Panc1 (cell line): ENCODE data around the gene GNRHR. TPM values are rescaled to one million over a fixed set of nuclear protein-coding genes. Genes with fewer than 3 reads are reported as not detected.

ENCODE experiments used
- ATAC-seq: fragments of 200-7000 bp; cut with Tn5 transposase; 2 replicates; pipeline ENCODE4 v1.9.1; 2020; ENCODE audit warnings: mild to moderate bottlenecking, moderate library complexity
- Bru-seq: library from RNA; stranded (reverse); fragments of 400-500 nt; gene quantifications from one replicate; lab custom pipeline; 2021; lab: Mats Ljungman, UMichigan
- BruChase-seq, 2 experiments: library from RNA; stranded (reverse); fragments of 400-500 nt; gene quantifications; one replicate each; lab custom pipeline; 2021; lab: Mats Ljungman, UMichigan
- BruUV-seq: library from RNA; stranded (reverse); fragments of 400-500 nt; replicated peaks from 2 replicates; lab custom pipeline; 2021; lab: Mats Ljungman, UMichigan
- CTCF ChIA-PET: fragments of 300-600 bp; sonication (Branson Sonifier 250); formaldehyde crosslinking; loops from one replicate; lab custom pipeline; 2022; ENCODE audit warnings: antibody characterized with exemption; lab: Charles Lee
- POLR2A ChIA-PET: fragments of 300-600 bp; sonication (Branson Sonifier 250); formaldehyde crosslinking; loops from one replicate; lab custom pipeline; 2022; ENCODE audit warnings: antibody characterized with exemption; lab: Charles Lee
- DNase-seq: peaks from one replicate; pipeline ENCODE4 v3.0.0-alpha.2; 2010; ENCODE audit warnings: low read depth, low spot score
- H3K27ac ChIP-seq: 2 replicates; pipeline ENCODE4 v1.5.1; 2011; ENCODE audit warnings: mild to moderate bottlenecking, low read length, inconsistent platforms
- H3K27me3 ChIP-seq: fragments of 200-500 bp; sonication (Bioruptor generic); 2 replicates; pipeline ENCODE4 v1.6.0; 2014; ENCODE audit warnings: low read length, inconsistent platforms; ENCODE audit not compliant: control insufficient read depth, insufficient read depth
- H3K36me3 ChIP-seq: fragments of 200-500 bp; sonication (Bioruptor generic); 2 replicates; pipeline ENCODE4 v1.5.1; 2014; ENCODE audit warnings: inconsistent platforms, mild to moderate bottlenecking, low read length, moderate library complexity; ENCODE audit not compliant: control insufficient read depth, insufficient read depth
- H3K4me1 ChIP-seq: 2 replicates; pipeline ENCODE4 v1.5.1; 2011; ENCODE audit warnings: inconsistent platforms, mild to moderate bottlenecking, low read length, moderate library complexity; ENCODE audit not compliant: control insufficient read depth, insufficient read depth
- H3K4me3 ChIP-seq, 2 experiments: 2 replicates each; pipeline ENCODE4 v1.5.1; 2011 to 2012; ENCODE audit warnings: low read depth in 2 of 2, low read length in 2 of 2, mild to moderate bottlenecking in 2 of 2, inconsistent platforms in 1 of 2, moderate library complexity in 1 of 2
- H3K9me3 ChIP-seq: fragments of 200-500 bp; sonication (Bioruptor generic); 2 replicates; pipeline ENCODE4 v1.5.1; 2014; ENCODE audit warnings: low read depth, mild to moderate bottlenecking, inconsistent platforms, low read length, moderate library complexity; ENCODE audit not compliant: control insufficient read depth, insufficient read depth
- POLR2AphosphoS5 ChIP-seq: IDR thresholded peaks from 2 replicates; pipeline ENCODE4 v1.6.1; 2012; ENCODE audit warnings: mild to moderate bottlenecking, low read depth, low read length, moderate library complexity
- SIN3A ChIP-seq: IDR thresholded peaks from 2 replicates; pipeline ENCODE4 v1.6.1; 2012; ENCODE audit warnings: low read depth, mild to moderate bottlenecking, low read length, moderate library complexity, borderline replicate concordance; ENCODE audit not compliant: insufficient read depth
- TCF7L2 ChIP-seq: IDR thresholded peaks from 2 replicates; pipeline ENCODE4 v1.6.1; 2011; ENCODE audit warnings: mild to moderate bottlenecking, low read depth, low read length, inconsistent platforms
- in situ Hi-C: cut with HindIII; loops from 2 replicates; pipeline ENCODE4 v1.10.0; 2016; ENCODE audit warnings: low sequenced_read_pairs, low pct_unique_long_range_greater_than_20kb
- intact Hi-C: fragments of 100-400 bp; cut with micrococcal nuclease; formaldehyde crosslinking; loops from one replicate; pipeline ENCODE4 v1.10.0; 2022; ENCODE audit not compliant: unreplicated experiment
- long read RNA-seq: library from polyadenylated mRNA; unstranded; transcript quantifications from one replicate; pipeline ENCODE4 v2.0.0, GENCODE V29; 2021; ENCODE audit not compliant: unreplicated experiment
- polyA plus RNA-seq: library from polyadenylated mRNA; unstranded; fragments of >200 nt; gene quantifications from one replicate; pipeline ENCODE4 v1.2.1, GENCODE V29; 2012; ENCODE audit warnings: missing spikeins; ENCODE audit not compliant: insufficient read length
- total RNA-seq: library from RNA; stranded (reverse); gene quantifications from one replicate; pipeline ENCODE4 v1.2.1, GENCODE V29; 2021; ENCODE audit not compliant: unreplicated experiment
- TF ChIP-seq, protein P1 (sequence below): fragments of 450-650 bp; IDR thresholded peaks from 2 replicates; pipeline ENCODE4 v1.5.1; 2017; ENCODE audit warnings: mild to moderate bottlenecking
- TF ChIP-seq, protein P2 (sequence below), 2 experiments: IDR thresholded peaks; 2 replicates each; pipeline ENCODE4 v1.6.1; 2011 to 2012; ENCODE audit warnings: low read depth in 2 of 2, control low read depth in 1 of 2, low read length in 1 of 2, mild to moderate bottlenecking in 1 of 2, moderate library complexity in 1 of 2; ENCODE audit not compliant: insufficient read depth in 1 of 2

GNRHR gene, protein sequence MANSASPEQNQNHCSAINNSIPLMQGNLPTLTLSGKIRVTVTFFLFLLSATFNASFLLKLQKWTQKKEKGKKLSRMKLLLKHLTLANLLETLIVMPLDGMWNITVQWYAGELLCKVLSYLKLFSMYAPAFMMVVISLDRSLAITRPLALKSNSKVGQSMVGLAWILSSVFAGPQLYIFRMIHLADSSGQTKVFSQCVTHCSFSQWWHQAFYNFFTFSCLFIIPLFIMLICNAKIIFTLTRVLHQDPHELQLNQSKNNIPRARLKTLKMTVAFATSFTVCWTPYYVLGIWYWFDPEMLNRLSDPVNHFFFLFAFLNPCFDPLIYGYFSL
- not detected for total RNA-seq
- not detected for polyA plus RNA-seq
- not detected for Bru-seq, nascent RNA
- not detected for BruChase-seq, experiment 1, labeled RNA remaining after a 2-hour chase
- not detected for BruChase-seq, experiment 2, labeled RNA remaining after a 6-hour chase
- long read RNA-seq = 0 reads

DNA sequence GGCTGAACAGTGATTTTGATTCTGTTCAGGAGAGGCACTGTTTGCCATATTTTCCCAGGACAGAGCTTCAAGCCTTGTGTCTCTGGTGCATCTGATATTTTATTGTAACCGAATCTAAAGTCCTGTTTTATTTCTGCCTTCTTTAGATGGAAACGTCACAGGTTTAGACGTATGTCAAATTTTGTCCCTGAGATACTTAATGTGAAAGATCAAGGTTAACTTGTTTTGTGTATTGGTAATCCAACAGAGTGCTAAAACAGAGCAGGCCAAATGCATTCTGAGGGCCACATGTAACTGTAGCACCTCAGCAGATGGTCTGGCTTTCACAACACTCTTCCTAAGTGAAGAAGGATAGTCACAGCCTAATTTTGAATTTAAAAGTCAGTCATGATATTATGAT lies at the start of gene GNRHR:
TSS of gene GNRHR (minus strand) at position 101 of the 400 bp plus-strand sequence. CDS start at position 48, 53 bp downstream.
- Histone ChIP-seq H3K4me1 (no peaks in the 10 kb centered on the region), H3K27ac (no peak within 1 kb of the TSS), H3K4me3 (no peak within 1 kb of the TSS), H3K36me3 (no peaks in the 10 kb centered on the region), H3K27me3 (no peaks in the 10 kb centered on the region), H3K9me3 (no peaks in the 10 kb centered on the region)
- DNase-seq (no peak), ATAC-seq (no peak)
- in situ Hi-C loops = no loop called here
- ChIA-PET POLR2A (no interaction called here), CTCF (no interaction called here)
- intact Hi-C loops = no loop called here
- TF ChIP-seq, protein P1, sequence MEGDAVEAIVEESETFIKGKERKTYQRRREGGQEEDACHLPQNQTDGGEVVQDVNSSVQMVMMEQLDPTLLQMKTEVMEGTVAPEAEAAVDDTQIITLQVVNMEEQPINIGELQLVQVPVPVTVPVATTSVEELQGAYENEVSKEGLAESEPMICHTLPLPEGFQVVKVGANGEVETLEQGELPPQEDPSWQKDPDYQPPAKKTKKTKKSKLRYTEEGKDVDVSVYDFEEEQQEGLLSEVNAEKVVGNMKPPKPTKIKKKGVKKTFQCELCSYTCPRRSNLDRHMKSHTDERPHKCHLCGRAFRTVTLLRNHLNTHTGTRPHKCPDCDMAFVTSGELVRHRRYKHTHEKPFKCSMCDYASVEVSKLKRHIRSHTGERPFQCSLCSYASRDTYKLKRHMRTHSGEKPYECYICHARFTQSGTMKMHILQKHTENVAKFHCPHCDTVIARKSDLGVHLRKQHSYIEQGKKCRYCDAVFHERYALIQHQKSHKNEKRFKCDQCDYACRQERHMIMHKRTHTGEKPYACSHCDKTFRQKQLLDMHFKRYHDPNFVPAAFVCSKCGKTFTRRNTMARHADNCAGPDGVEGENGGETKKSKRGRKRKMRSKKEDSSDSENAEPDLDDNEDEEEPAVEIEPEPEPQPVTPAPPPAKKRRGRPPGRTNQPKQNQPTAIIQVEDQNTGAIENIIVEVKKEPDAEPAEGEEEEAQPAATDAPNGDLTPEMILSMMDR = no peak
- TF ChIP-seq POLR2AphosphoS5 = no peak
- TF ChIP-seq, protein P2, sequence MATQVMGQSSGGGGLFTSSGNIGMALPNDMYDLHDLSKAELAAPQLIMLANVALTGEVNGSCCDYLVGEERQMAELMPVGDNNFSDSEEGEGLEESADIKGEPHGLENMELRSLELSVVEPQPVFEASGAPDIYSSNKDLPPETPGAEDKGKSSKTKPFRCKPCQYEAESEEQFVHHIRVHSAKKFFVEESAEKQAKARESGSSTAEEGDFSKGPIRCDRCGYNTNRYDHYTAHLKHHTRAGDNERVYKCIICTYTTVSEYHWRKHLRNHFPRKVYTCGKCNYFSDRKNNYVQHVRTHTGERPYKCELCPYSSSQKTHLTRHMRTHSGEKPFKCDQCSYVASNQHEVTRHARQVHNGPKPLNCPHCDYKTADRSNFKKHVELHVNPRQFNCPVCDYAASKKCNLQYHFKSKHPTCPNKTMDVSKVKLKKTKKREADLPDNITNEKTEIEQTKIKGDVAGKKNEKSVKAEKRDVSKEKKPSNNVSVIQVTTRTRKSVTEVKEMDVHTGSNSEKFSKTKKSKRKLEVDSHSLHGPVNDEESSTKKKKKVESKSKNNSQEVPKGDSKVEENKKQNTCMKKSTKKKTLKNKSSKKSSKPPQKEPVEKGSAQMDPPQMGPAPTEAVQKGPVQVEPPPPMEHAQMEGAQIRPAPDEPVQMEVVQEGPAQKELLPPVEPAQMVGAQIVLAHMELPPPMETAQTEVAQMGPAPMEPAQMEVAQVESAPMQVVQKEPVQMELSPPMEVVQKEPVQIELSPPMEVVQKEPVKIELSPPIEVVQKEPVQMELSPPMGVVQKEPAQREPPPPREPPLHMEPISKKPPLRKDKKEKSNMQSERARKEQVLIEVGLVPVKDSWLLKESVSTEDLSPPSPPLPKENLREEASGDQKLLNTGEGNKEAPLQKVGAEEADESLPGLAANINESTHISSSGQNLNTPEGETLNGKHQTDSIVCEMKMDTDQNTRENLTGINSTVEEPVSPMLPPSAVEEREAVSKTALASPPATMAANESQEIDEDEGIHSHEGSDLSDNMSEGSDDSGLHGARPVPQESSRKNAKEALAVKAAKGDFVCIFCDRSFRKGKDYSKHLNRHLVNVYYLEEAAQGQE (IDR thresholded peaks at IDR 0.05; ENCODE audit: insufficient read depth in 1 of 2, low read depth in 2 of 2, low read length in 1 of 2) = no peak
- no peak for TF ChIP-seq TCF7L2
- TF ChIP-seq SIN3A = no peak
- BruUV-seq = no TSS peak

DNA sequence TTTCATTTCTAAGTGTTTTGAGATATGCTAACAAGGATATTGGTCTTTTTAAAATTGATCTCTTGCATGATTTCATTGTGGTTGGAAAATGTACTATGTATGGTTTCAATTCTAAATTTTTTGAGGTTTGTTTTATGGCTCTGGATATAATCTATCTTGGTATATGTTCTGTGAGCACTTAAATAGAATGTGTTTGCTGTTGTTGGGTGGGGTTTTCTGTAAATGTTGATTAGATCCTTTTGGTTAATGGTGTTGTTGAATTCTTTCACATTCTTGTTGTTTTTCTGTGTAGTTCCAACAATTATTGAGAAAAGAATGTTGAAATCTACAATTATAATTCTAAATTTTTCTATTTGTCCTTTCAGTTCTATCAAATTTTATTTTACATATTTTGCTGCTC lies 42.6 kb upstream of the GNRHR start:
- BruUV-seq = no TSS peak
- intact Hi-C loops = no loop called here
- Histone ChIP-seq H3K27me3 (no peaks in the 10 kb centered on the region), H3K4me1 (no peaks in the 10 kb centered on the region), H3K4me3 (no peak overlapping the region), H3K9me3 (no peaks in the 10 kb centered on the region), H3K27ac (no peak overlapping the region), H3K36me3 (no peaks in the 10 kb centered on the region)
- TF ChIP-seq SIN3A (no peak), TCF7L2 (no peak)
- TF ChIP-seq, protein P1 = no peak
- TF ChIP-seq, protein P2 (IDR thresholded peaks at IDR 0.05; ENCODE audit: insufficient read depth in 1 of 2, low read depth in 2 of 2, low read length in 1 of 2) = no peak
- in situ Hi-C loops = no loop called here
- CTCF ChIA-PET = no interaction called here
- POLR2A ChIA-PET = no interaction called here
- DNase-seq (no peak), ATAC-seq (no peak)
